ENCODE results near the gene ASNSD1.
"Not testable (repeated sequence)": the region's sequence is repeated elsewhere in the genome, so short reads cannot be mapped to it uniquely, and the experiment has no call there.

The ASNSD1 gene

GRCh38 chr2:189648846-189649509 lies 12.3 kb upstream of the ASNSD1 start:
- DNase-seq = no peak

- no peak for DNase-seq
These were observed 10.0 kb upstream of the ASNSD1 start for GRCh38 chr2:189651284-189651683.

GRCh38 chr2:189653464-189653863 lies 7.8 kb upstream of the ASNSD1 start:
- DNase-seq = not testable (repeated sequence)

- no peak for DNase-seq
These were observed 6.6 kb upstream of the ASNSD1 start for GRCh38 chr2:189654641-189655040.

GRCh38 chr2:189657867-189658266 lies 3.4 kb upstream of the ASNSD1 start:
- peak; percentile 42 for DNase-seq

- no peak for DNase-seq
These were observed 2.7 kb upstream of the ASNSD1 start for GRCh38 chr2:189658306-189659212.

- DNase-seq = no peak
These were observed 1.5 kb upstream of the ASNSD1 start for GRCh38 chr2:189659734-189660133.

GRCh38 chr2:189660803-189661147 lies 484 bp upstream of the ASNSD1 start:
- DNase-seq = no peak

- peak; percentile 38 for DNase-seq
These were observed 680 bp downstream of the ASNSD1 start for GRCh38 chr2:189661957-189662321.

GRCh38 chr2:189662669-189663226 lies 1.5 kb downstream of the ASNSD1 start:
- no peak for DNase-seq

- DNase-seq = not testable (repeated sequence)
These were observed 2.1 kb downstream of the ASNSD1 start for GRCh38 chr2:189663319-189663718.

- DNase-seq = no peak
These were observed 8.7 kb downstream of the ASNSD1 start for GRCh38 chr2:189669913-189670312.

- no peak for DNase-seq
These were observed 12.6 kb downstream of the ASNSD1 start for GRCh38 chr2:189673661-189674373.

GRCh38 chr2:189674374-189675112 lies 13.3 kb downstream of the ASNSD1 start, which contains the start of gene ANKAR:
ANKAR (plus strand) TSS chr2:189674670; CDS start chr2:189676491, 1,821 bp downstream.
- peak; percentile 95 for DNase-seq

- no peak for DNase-seq
These were observed 15.2 kb downstream of the ASNSD1 start for GRCh38 chr2:189676471-189676870.

GRCh38 chr2:189679226-189679625 lies 18.0 kb downstream of the ASNSD1 start:
- DNase-seq = peak; percentile 52

GRCh38 chr2:189681203-189681602 lies 19.9 kb downstream of the ASNSD1 start:
- DNase-seq = no peak

GRCh38 chr2:189681903-189682302 lies 20.6 kb downstream of the ASNSD1 start:
- DNase-seq = peak; percentile 76

GRCh38 chr2:189683348-189683747 lies 22.1 kb downstream of the ASNSD1 start:
- DNase-seq = peak; percentile 44

- DNase-seq = no peak
These were observed 23.6 kb downstream of the ASNSD1 start for GRCh38 chr2:189684811-189685210.

- peak; percentile 91 for DNase-seq
These were observed 24.4 kb downstream of the ASNSD1 start for GRCh38 chr2:189685540-189686229.

GRCh38 chr2:189687796-189688195 lies 26.5 kb downstream of the ASNSD1 start:
- not testable (repeated sequence) for DNase-seq

All from hematopoietic multipotent progenitor cell treated with erythropoietin and hydrocortisone succinate and interleukin-3 and kit ligand, for 6 days (in vitro differentiated cells).